ENCODE measurements around the gene CAMKMT. TPM values are rescaled to one million over a fixed set of nuclear protein-coding genes. Genes with fewer than 3 reads are reported as not detected.

Gene CAMKMT
- 10 to 100 TPM in 2 of 3 donors, 1 to 10 TPM in 1; 6.4 to 11.8 (median 10.5) TPM for total RNA-seq

DNA sequence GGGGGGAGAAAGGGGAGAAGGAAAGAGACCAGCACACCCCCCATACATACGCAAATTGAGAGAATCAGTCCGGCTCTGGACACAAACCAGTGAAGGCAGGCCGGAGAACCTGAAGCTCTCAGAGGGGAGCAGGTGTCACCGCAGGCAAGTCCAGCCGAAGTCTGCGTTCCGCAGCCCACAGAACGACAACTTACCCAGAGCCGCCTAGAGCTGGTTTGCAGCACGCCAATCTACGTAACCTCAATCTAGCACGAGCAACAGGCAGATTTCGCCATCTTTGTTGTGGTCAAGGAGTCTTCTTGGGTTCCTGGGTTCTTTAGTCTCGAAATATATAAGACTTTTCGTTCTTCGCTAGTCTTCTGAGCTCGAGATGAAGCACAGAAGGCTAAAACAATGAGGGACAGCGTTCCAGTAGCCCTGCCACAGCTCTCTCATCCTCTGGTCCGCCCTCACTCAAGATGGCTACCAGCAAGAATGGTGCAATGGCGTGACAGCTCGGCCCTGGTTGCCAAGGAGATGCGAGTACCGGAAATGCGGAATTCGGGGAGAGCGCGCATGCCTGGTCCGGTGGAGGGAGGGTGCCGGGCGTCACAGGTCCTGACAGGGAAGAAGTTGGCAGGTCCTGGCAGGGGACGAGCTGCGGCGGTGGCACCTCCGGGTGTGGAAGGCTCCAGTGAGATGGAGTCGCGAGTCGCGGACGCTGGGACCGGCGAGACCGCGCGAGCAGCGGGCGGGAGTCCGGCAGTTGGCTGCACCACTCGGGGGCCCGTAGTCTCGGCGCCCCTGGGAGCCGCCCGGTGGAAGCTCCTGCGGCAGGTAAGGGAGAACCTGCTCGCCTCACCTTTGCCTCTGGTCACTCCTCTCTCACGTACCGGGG lies at the start of gene CAMKMT, which contains the start of gene PREPL:
CAMKMT (plus strand) TSS at position 618 of the 877 bp plus-strand sequence.
PREPL (minus strand) TSS at position 165 of the 877 bp plus-strand sequence. CDS start 15,152 bp downstream, outside the sequence.
- peak within 1 kb of the TSS; percentile 88 to 94 (median 89) for H3K4me3 ChIP-seq
- H3K27me3 ChIP-seq: no peaks in the 10 kb centered on the region
- no peaks in the 10 kb centered on the region for H3K9me3 ChIP-seq
- peak; percentile 98 to 99 for DNase-seq (ENCODE audit: low spot score in 2 of 2)
- no peaks in the 10 kb centered on the region for H3K36me3 ChIP-seq
- peak in 2 of 3 donors; percentile 12 to 14 for TF ChIP-seq CTCF (IDR thresholded peaks at IDR 0.05)
- TF ChIP-seq POLR2AphosphoS5 (IDR thresholded peaks at IDR 0.05): peak; percentile 82 to 90 (median 90)
- TF ChIP-seq POLR2A (IDR thresholded peaks at IDR 0.05): peak; percentile 65
- H3K27ac ChIP-seq: peak within 1 kb of the TSS; percentile 92 to 99
- intact Hi-C loops (cut with DNase I; ENCODE audit: low total_unique reads): no loop called here
- H3K4me1 ChIP-seq: peaks cover 0 to 15% of the 10 kb centered on the region in 2 donors

GRCh38 chr2:44314362-44314761 lies 47.4 kb upstream of the CAMKMT start:
- DNase-seq (ENCODE audit: low spot score in 2 of 2): no peak
- no peaks in the 10 kb centered on the region for H3K4me1 ChIP-seq
- H3K36me3 ChIP-seq: peaks cover 9% of the 10 kb centered on the region

DNA sequence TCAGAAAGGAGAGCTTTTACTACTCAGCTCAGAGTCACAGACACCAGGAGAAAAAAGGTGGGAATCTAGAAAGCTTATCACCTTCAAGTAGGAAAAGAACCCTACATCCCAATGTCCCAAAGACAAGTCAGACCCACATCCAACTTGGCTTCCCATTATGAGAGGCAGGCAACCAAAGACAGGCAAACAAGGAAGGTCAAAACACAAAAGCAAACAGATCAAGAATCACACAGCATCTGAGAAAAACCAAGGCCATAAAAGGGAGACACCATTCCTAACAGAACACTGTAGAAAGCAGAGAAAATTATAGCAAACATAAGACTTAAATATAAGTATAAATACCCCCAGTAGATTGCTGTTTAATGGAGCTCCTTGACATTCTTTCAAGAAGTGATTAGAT lies 45.8 kb upstream of the CAMKMT start:
- DNase-seq (ENCODE audit: low spot score in 2 of 2): no peak
- peaks cover 2 to 14% of the 10 kb centered on the region in 2 donors for H3K9me3 ChIP-seq
- no peaks in the 10 kb centered on the region for H3K27me3 ChIP-seq
- H3K36me3 ChIP-seq: peaks cover 9% of the 10 kb centered on the region
- intact Hi-C loops (cut with DNase I; ENCODE audit: low total_unique reads): no loop called here
- no peak for TF ChIP-seq POLR2A (IDR thresholded peaks at IDR 0.05)
- TF ChIP-seq POLR2AphosphoS5 (IDR thresholded peaks at IDR 0.05): no peak
- TF ChIP-seq CTCF (IDR thresholded peaks at IDR 0.05): no peak
- no peak overlapping the region for H3K27ac ChIP-seq
- no peak overlapping the region for H3K4me3 ChIP-seq
- H3K4me1 ChIP-seq: no peaks in the 10 kb centered on the region

More at GRCh38 chr2:44314362-44314761, 47.4 kb upstream of the CAMKMT start:
- TF ChIP-seq POLR2AphosphoS5 (IDR thresholded peaks at IDR 0.05) (no peak), POLR2A (IDR thresholded peaks at IDR 0.05) (no peak), CTCF (IDR thresholded peaks at IDR 0.05) (no peak)
- Histone ChIP-seq H3K27me3 (no peaks in the 10 kb centered on the region), H3K27ac (no peak overlapping the region), H3K4me3 (no peak overlapping the region), H3K9me3 (peaks cover 14 to 30% of the 10 kb centered on the region in 2 donors)
- intact Hi-C loops (cut with DNase I; ENCODE audit: low total_unique reads): no loop called here

DNA sequence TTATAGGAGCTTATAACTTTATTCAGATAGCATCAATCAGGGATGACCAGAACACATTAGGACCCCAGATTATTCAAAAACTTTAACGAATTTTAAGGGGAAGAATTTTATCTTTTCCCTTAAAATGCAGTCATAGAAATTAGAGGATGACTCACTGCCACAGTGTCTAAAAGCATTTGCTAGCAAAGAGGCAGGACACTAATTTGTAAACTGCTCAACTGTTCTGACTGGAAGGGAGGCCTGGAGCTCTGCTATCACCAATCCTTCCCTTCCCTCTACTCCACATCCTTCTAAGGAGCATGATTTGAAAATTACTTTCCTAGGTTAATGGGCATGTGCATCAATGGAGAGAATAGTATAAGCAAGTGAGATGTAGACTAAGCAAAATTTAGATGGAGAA lies 40.9 kb upstream of the CAMKMT start:
- Histone ChIP-seq H3K27ac (no peak overlapping the region), H3K9me3 (no peaks in the 10 kb centered on the region), H3K4me1 (no peaks in the 10 kb centered on the region), H3K27me3 (no peaks in the 10 kb centered on the region), H3K4me3 (no peak overlapping the region), H3K36me3 (peaks cover 7% of the 10 kb centered on the region)
- no peak for DNase-seq (ENCODE audit: low spot score in 2 of 2)
- intact Hi-C loops (cut with DNase I; ENCODE audit: low total_unique reads): no loop called here
- TF ChIP-seq CTCF (IDR thresholded peaks at IDR 0.05) (no peak), POLR2AphosphoS5 (IDR thresholded peaks at IDR 0.05) (no peak), POLR2A (IDR thresholded peaks at IDR 0.05) (no peak)

DNA sequence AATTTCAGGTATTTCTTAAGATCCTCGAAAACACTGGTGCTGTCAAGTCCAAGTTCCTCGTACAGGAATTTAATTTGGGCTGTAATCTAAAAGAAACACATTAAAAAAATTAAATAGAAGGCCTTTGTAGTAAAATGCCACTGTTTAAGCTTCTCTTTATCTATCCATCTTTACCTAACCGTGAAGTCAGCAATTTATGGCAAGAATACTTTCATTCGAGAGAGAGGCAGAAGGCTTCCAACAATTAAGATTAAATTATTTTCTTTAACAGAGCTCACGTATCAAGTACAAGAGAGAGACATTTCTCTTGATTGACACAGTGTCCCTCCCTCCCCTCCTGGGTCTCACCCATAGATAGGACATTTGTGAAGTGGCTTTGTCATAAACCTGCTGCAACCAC lies 40.4 kb upstream of the CAMKMT start:
- intact Hi-C loops (cut with DNase I; ENCODE audit: low total_unique reads): no loop called here
- Histone ChIP-seq H3K4me1 (no peaks in the 10 kb centered on the region), H3K27ac (no peak overlapping the region), H3K4me3 (no peak overlapping the region), H3K36me3 (peaks cover 5% of the 10 kb centered on the region), H3K27me3 (no peaks in the 10 kb centered on the region), H3K9me3 (no peaks in the 10 kb centered on the region)
- TF ChIP-seq POLR2A (IDR thresholded peaks at IDR 0.05): no peak
- TF ChIP-seq POLR2AphosphoS5 (IDR thresholded peaks at IDR 0.05): no peak
- no peak for TF ChIP-seq CTCF (IDR thresholded peaks at IDR 0.05)
- DNase-seq (ENCODE audit: low spot score in 2 of 2): no peak
